B cell (primary cell): ENCODE results near the gene SPEG. TPM values are rescaled to one million over a fixed set of nuclear protein-coding genes. Genes with fewer than 3 reads are reported as not detected.
"Not testable (repeated sequence)": the region's sequence is repeated elsewhere in the genome, so short reads cannot be mapped to it uniquely, and the experiment has no call there.

ENCODE experiments used
- ATAC-seq: fragments of 200-7000 bp; cut with Tn5 transposase; one replicate; pipeline ENCODE4 v1.10.0; 2021; ENCODE audit warnings: low read depth, mild to moderate bottlenecking, moderate number of reproducible peaks, moderate library complexity
- CTCF ChIA-PET: fragments of 350-600 bp; sonication (Branson Sonifier 250); formaldehyde crosslinking; loops from one replicate; lab custom pipeline; 2021; ENCODE audit warnings: antibody characterized with exemption, inconsistent platforms; lab: Charles Lee
- POLR2A ChIA-PET: fragments of 350-600 bp; sonication (Branson Sonifier 250); formaldehyde crosslinking; loops from one replicate; lab custom pipeline; 2021; ENCODE audit warnings: antibody characterized with exemption; lab: Charles Lee
- DNase-seq: peaks from one replicate; pipeline ENCODE4 v3.0.0; 2013
- H2AFZ ChIP-seq: 2 replicates; pipeline ENCODE4 v1.6.1; 2012; ENCODE audit warnings: mild to moderate bottlenecking, low read depth, low read length; ENCODE audit not compliant: insufficient read depth, poor library complexity, severe bottlenecking
- H3K27ac ChIP-seq, 2 donors: 1 replicate in 1 of 2; 2 replicates in 1 of 2; pipeline ENCODE4 v1.5.1; 2012 to 2013; ENCODE audit warnings: low read length in 2 of 2, mild to moderate bottlenecking in 2 of 2, moderate library complexity in 1 of 2
- H3K27me3 ChIP-seq, 4 experiments: fragments of 200-600 bp in 1 of 4; sonication (generic) in 1 of 4; replicated peaks in 1 of 4; 1 replicate in 2 of 4; 2 replicates in 2 of 4; pipeline versions ENCODE4 v1.6.1 to v1.7.0; 2013 to 2016; ENCODE audit warnings: low read length in 3 of 4, mild to moderate bottlenecking in 2 of 4, mixed read lengths in 1 of 4, moderate library complexity in 1 of 4; ENCODE audit not compliant: insufficient read depth in 4 of 4, control insufficient read depth in 3 of 4; ENCODE audit errors: control extremely low read depth in 1 of 4
- H3K36me3 ChIP-seq, 2 experiments: replicated peaks in 1 of 2; 1 replicate in 1 of 2; 2 replicates in 1 of 2; pipeline versions ENCODE4 v1.6.1 to v1.7.1; 2013; ENCODE audit warnings: low read length in 1 of 2; ENCODE audit not compliant: insufficient read depth in 2 of 2, control insufficient read depth in 1 of 2; ENCODE audit errors: control extremely low read depth in 1 of 2, extremely low read depth in 1 of 2
- H3K4me1 ChIP-seq, 2 donors: fragments of 200-600 bp in 1 of 2; sonication (generic) in 1 of 2; 1 replicate in 1 of 2; 2 replicates in 1 of 2; pipeline versions ENCODE4 v1.5.1 to v1.6.1; 2013 to 2017; ENCODE audit warnings: low read length in 2 of 2; ENCODE audit not compliant: control insufficient read depth in 2 of 2, insufficient read depth in 2 of 2
- H3K4me2 ChIP-seq: replicated peaks from 2 replicates; pipeline ENCODE3; 2012; ENCODE audit warnings: mild to moderate bottlenecking, low read depth, low read length; ENCODE audit not compliant: poor library complexity, severe bottlenecking
- H3K4me3 ChIP-seq, 5 experiments: fragments of 200-600 bp in 1 of 5; sonication (generic) in 1 of 5; 1 replicate in 3 of 5; 2 replicates in 2 of 5; pipeline versions ENCODE4 v1.5.1 to v1.7.0; 2011 to 2016; ENCODE audit warnings: low read length in 4 of 5, mild to moderate bottlenecking in 4 of 5, low read depth in 2 of 5, control low read depth in 1 of 5, moderate library complexity in 1 of 5; ENCODE audit not compliant: insufficient read depth in 1 of 5; ENCODE audit errors: control extremely low read depth in 1 of 5, extremely low read depth in 1 of 5
- H3K79me2 ChIP-seq: fragments of 200-600 bp; sonication (generic); one replicate; pipeline ENCODE4 v1.6.0; 2016; ENCODE audit warnings: low read length; ENCODE audit not compliant: control insufficient read depth, insufficient read depth
- H3K9ac ChIP-seq: fragments of 200-600 bp; sonication (generic); 2 replicates; pipeline ENCODE4 v1.6.1; 2017; ENCODE audit warnings: mild to moderate bottlenecking, low read length, moderate library complexity
- H3K9me3 ChIP-seq, 3 donors: one replicate each; pipeline versions ENCODE4 v1.6.1 to v1.7.1; 2013; ENCODE audit warnings: low read length in 2 of 3; ENCODE audit not compliant: control insufficient read depth in 2 of 3, insufficient read depth in 1 of 3; ENCODE audit errors: control extremely low read depth in 1 of 3
- H4K20me1 ChIP-seq: 2 replicates; pipeline ENCODE4 v1.6.0; 2012; ENCODE audit warnings: mild to moderate bottlenecking, low read length; ENCODE audit not compliant: insufficient read depth, control insufficient read depth, poor library complexity, severe bottlenecking
- H3K27ac Mint-ChIP-seq: one replicate; pipeline ENCODE4 v1.8.0; 2021; ENCODE audit warnings: mixed read lengths
- H3K27me3 Mint-ChIP-seq: one replicate; pipeline ENCODE4 v1.8.0; 2021; ENCODE audit warnings: mixed read lengths
- H3K4me1 Mint-ChIP-seq: one replicate; pipeline ENCODE4 v1.8.0; 2021; ENCODE audit warnings: mixed read lengths
- H3K4me3 Mint-ChIP-seq: one replicate; pipeline ENCODE4 v1.8.0; 2021; ENCODE audit warnings: mixed read lengths
- H3K9me3 Mint-ChIP-seq: one replicate; pipeline ENCODE4 v1.8.0; 2022; ENCODE audit warnings: mixed read lengths; ENCODE audit not compliant: insufficient read depth
- EZH2 ChIP-seq: IDR thresholded peaks from 2 replicates; pipeline ENCODE4 v1.6.1; 2012; ENCODE audit warnings: borderline replicate concordance, low read depth, mild to moderate bottlenecking, moderate library complexity, low read length; ENCODE audit not compliant: insufficient read depth, poor library complexity, severe bottlenecking
- WGBS: methylation state at CpG from one replicate; pipeline ENCODE4 v1.1.5; 2013; ENCODE audit warnings: missing lambda C conversion rate; ENCODE audit not compliant: insufficient coverage; 5-methylcytosine and 5-hydroxymethylcytosine counted together
- intact Hi-C: fragments of 100-400 bp; cut with micrococcal nuclease; formaldehyde crosslinking; loops from one replicate; pipeline ENCODE4 v1.10.0; 2022
- polyA plus RNA-seq: library from polyadenylated mRNA; depleted of rRNA; stranded (reverse); fragments of >200 nt; gene quantifications from 2 replicates; pipeline ENCODE4 v1.2.3, GENCODE V29; 2012
- total RNA-seq, 2 donors: library from RNA; stranded (reverse); fragments of 120-200 nt in 1 of 2; gene quantifications; 1 replicate in 1 of 2; 2 replicates in 1 of 2; pipeline versions ENCODE4 v1.2.3 to v1.2.4, GENCODE V29; 2013 to 2022
- TF ChIP-seq, protein P1 (sequence below): fragments of 200-600 bp; IDR thresholded peaks from one replicate; pipeline ENCODE4 v1.8.0; 2022; ENCODE audit warnings: antibody characterized with exemption, mild to moderate bottlenecking

The SPEG gene
- total and polyA plus RNA-seq, 2 donors (not counting 1 experiment from before 2014, with no cell fraction given) = 0.03 to 0.74 TPM

DNA sequence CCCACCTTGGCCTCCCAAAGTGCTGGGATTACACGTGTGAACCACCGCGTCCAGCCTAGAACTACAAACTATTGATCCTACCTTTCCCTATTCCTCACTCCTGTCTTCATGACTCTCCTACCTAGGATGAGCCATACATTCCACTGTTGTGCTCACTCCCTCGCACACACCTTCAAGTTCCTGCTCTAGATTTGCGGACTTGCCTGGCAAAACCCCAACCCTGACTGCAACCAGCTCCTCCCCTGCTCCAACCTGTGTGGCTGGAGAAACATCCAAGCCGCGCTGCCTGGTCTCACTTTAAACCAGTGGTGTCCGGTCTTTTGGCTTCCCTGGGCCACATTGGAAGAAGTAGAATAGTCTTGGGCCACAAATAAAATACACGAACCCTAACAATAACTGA, 41.9 kb upstream of the SPEG start:
- H3K4me3 ChIP-seq = no peak overlapping the region
- H3K9me3 ChIP-seq = peaks cover 0 to 3% (median 0%) of the 10 kb centered on the region in 3 donors
- H3K36me3 ChIP-seq = no peaks in the 10 kb centered on the region
- DNase-seq (no peak), ATAC-seq (no peak)
- H3K4me1 ChIP-seq = peaks cover 7% of the 10 kb centered on the region in 2 donors
- Mint-ChIP-seq H3K4me1 (peaks cover 6% of the 10 kb centered on the region), H3K9me3 (no peaks in the 10 kb centered on the region), H3K27ac (no peak overlapping the region), H3K4me3 (no peak overlapping the region), H3K27me3 (peaks cover 31% of the 10 kb centered on the region)
- no peak overlapping the region for H3K9ac ChIP-seq
- H3K27me3 ChIP-seq = peaks cover 0 to 3% (median 0%) of the 10 kb centered on the region in 4 experiments
- no peak overlapping the region for H3K4me2 ChIP-seq
- TF ChIP-seq EZH2 = no peak
- TF ChIP-seq, protein P1, sequence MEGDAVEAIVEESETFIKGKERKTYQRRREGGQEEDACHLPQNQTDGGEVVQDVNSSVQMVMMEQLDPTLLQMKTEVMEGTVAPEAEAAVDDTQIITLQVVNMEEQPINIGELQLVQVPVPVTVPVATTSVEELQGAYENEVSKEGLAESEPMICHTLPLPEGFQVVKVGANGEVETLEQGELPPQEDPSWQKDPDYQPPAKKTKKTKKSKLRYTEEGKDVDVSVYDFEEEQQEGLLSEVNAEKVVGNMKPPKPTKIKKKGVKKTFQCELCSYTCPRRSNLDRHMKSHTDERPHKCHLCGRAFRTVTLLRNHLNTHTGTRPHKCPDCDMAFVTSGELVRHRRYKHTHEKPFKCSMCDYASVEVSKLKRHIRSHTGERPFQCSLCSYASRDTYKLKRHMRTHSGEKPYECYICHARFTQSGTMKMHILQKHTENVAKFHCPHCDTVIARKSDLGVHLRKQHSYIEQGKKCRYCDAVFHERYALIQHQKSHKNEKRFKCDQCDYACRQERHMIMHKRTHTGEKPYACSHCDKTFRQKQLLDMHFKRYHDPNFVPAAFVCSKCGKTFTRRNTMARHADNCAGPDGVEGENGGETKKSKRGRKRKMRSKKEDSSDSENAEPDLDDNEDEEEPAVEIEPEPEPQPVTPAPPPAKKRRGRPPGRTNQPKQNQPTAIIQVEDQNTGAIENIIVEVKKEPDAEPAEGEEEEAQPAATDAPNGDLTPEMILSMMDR = no peak
- no peaks in the 10 kb centered on the region for H3K79me2 ChIP-seq
- 96% methylated on average over 7 of the region's 9 CpGs for WGBS
- intact Hi-C loops = no loop called here
- no peaks in the 10 kb centered on the region for H4K20me1 ChIP-seq
- no peak overlapping the region for H2AFZ ChIP-seq
- ChIA-PET CTCF (interaction anchor here (1.4 kb wide), 1 partner anchor 149 kb away, joined by 3 read pairs; no protein-coding TSS in a partner anchor), POLR2A (no interaction called here)
- H3K27ac ChIP-seq = no peak overlapping the region

DNA sequence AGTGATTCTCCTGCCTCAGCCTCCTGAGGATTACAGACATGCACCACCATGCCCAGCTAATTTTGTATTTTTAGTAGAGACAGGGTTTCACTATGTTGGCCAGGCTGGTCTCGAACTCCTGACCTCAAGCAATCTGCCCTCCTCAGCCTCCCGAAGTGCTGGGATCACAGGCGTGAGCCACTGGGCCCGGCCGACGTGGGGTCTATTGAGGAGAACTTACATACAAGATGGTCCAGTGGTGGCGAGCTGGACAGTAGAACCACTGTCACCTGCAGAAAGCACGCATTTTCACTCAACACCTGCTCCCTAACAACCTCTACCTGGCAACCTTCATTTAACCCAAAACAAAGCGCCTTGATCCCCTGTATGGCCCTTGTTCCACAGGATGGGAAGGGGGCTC, 39.6 kb upstream of the SPEG start:
- H3K79me2 ChIP-seq, H3K4me2 ChIP-seq, intact Hi-C loops, H3K27ac Mint-ChIP-seq, H3K27me3 ChIP-seq, H2AFZ ChIP-seq, H4K20me1 ChIP-seq, H3K4me3 ChIP-seq, H3K36me3 ChIP-seq, H3K27ac ChIP-seq, CTCF ChIA-PET, H3K4me3 Mint-ChIP-seq, DNase-seq, H3K4me1 ChIP-seq, H3K9ac ChIP-seq, H3K9me3 ChIP-seq, ATAC-seq, POLR2A ChIA-PET, H3K4me1 Mint-ChIP-seq, H3K9me3 Mint-ChIP-seq: not testable (repeated sequence)
- H3K27me3 Mint-ChIP-seq = peaks cover 33% of the 10 kb centered on the region
- WGBS = 91% methylated on average over 5 of the region's 9 CpGs
